ENCODE data around the gene APOL5. TPM values are rescaled to one million over a fixed set of nuclear protein-coding genes. Genes with fewer than 3 reads are reported as not detected.

APOL5 gene
- polyA plus RNA-seq, 1 of the 3 experiments (the other 2 are of a cell fraction), result not detected

- POLR2A ChIA-PET, result no interaction called here
- Histone ChIP-seq H3K27me3 (ENCODE audit: insufficient read depth) (no peaks in the 10 kb centered on the region), H3K4me3 (ENCODE audit: low read depth in 2 of 2, low read length in 1 of 2) (no peak overlapping the region), H3F3A (replicated peaks; ENCODE audit: insufficient read depth) (no peaks in the 10 kb centered on the region), H3K9me2 (no peaks in the 10 kb centered on the region), H3K27ac (ENCODE audit: low read depth in 2 of 2, low read length in 1 of 2) (no peak overlapping the region), H4K20me1 (ENCODE audit: insufficient read depth) (no peaks in the 10 kb centered on the region), H3K9me3 (no peaks in the 10 kb centered on the region), H3K4me2 (no peak overlapping the region), H3K4me1 (ENCODE audit: control insufficient read depth in 1 of 2, insufficient read depth in 2 of 2, low read depth in 1 of 2, low read length in 1 of 2) (peaks cover 3 to 9% of the 10 kb centered on the region in 2 experiments; a peak in 2 of 4 replicates), H3K79me2 (ENCODE audit: insufficient read depth) (0 out of 2 replicates have a peak, but pooled peaks cover 7% of the 10 kb centered on the region), H3K36me3 (replicated peaks in 1 of 2; ENCODE audit: control insufficient read depth in 1 of 2, insufficient read depth in 2 of 2, low read length in 1 of 2) (peaks cover 58 to 80% of the 10 kb centered on the region in 2 experiments), H2AFZ (ENCODE audit: low read depth) (no peak overlapping the region), H3K9ac (no peak overlapping the region)
- CTCF ChIA-PET, result interaction anchor here (1.2 to 1.3 kb wide), 2 partner anchors 31 to 123 kb away, joined by 3 read pairs; no protein-coding TSS in a partner anchor
- 100% methylated on average over 2 of the region's 2 CpGs for WGBS (ENCODE audit: low lambda C conversion rate)
- DNase-seq, result no peak
- TF ChIP-seq MXI1 (IDR thresholded peaks at IDR 0.05; ENCODE audit: low read depth, low read length) (no peak), POLR2AphosphoS5 (IDR thresholded peaks at IDR 0.05; ENCODE audit: low read depth, low read length) (no peak), TEAD4 (IDR thresholded peaks at IDR 0.05; ENCODE audit: borderline replicate concordance, insufficient read depth) (no peak), RFX5 (IDR thresholded peaks at IDR 0.05; ENCODE audit: low read length) (no peak), FOXJ3 (CRISPR knock-in tag; IDR thresholded peaks at IDR 0.05) (no peak), JUND (IDR thresholded peaks at IDR 0.05) (no peak), SIN3A (IDR thresholded peaks at IDR 0.05; ENCODE audit: borderline replicate concordance, low read depth, low read length) (no peak), RXRA (IDR thresholded peaks at IDR 0.05; ENCODE audit: borderline replicate concordance, low read depth) (no peak), GABPA (IDR thresholded peaks at IDR 0.05; ENCODE audit: low read depth) (no peak), FOXM1 (IDR thresholded peaks at IDR 0.05; ENCODE audit: low read depth) (no peak), RAD21 (IDR thresholded peaks at IDR 0.05; ENCODE audit: low read length) (no peak), MEF2A (IDR thresholded peaks at IDR 0.05; ENCODE audit: borderline replicate concordance, low read depth) (no peak), IRF3 (IDR thresholded peaks at IDR 0.05; ENCODE audit: low read depth, low read length) (no peak), FOSL2 (IDR thresholded peaks at IDR 0.05; ENCODE audit: borderline replicate concordance, low read depth) (no peak)
- TF ChIP-seq, protein P1, sequence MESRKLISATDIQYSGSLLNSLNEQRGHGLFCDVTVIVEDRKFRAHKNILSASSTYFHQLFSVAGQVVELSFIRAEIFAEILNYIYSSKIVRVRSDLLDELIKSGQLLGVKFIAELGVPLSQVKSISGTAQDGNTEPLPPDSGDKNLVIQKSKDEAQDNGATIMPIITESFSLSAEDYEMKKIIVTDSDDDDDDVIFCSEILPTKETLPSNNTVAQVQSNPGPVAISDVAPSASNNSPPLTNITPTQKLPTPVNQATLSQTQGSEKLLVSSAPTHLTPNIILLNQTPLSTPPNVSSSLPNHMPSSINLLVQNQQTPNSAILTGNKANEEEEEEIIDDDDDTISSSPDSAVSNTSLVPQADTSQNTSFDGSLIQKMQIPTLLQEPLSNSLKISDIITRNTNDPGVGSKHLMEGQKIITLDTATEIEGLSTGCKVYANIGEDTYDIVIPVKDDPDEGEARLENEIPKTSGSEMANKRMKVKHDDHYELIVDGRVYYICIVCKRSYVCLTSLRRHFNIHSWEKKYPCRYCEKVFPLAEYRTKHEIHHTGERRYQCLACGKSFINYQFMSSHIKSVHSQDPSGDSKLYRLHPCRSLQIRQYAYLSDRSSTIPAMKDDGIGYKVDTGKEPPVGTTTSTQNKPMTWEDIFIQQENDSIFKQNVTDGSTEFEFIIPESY (IDR thresholded peaks at IDR 0.05; ENCODE audit: borderline replicate concordance, low read depth), result no peak
- TF ChIP-seq, protein P2, sequence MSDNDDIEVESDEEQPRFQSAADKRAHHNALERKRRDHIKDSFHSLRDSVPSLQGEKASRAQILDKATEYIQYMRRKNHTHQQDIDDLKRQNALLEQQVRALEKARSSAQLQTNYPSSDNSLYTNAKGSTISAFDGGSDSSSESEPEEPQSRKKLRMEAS (IDR thresholded peaks at IDR 0.05; ENCODE audit: low read depth), result no peak
- TF ChIP-seq, protein P3, sequence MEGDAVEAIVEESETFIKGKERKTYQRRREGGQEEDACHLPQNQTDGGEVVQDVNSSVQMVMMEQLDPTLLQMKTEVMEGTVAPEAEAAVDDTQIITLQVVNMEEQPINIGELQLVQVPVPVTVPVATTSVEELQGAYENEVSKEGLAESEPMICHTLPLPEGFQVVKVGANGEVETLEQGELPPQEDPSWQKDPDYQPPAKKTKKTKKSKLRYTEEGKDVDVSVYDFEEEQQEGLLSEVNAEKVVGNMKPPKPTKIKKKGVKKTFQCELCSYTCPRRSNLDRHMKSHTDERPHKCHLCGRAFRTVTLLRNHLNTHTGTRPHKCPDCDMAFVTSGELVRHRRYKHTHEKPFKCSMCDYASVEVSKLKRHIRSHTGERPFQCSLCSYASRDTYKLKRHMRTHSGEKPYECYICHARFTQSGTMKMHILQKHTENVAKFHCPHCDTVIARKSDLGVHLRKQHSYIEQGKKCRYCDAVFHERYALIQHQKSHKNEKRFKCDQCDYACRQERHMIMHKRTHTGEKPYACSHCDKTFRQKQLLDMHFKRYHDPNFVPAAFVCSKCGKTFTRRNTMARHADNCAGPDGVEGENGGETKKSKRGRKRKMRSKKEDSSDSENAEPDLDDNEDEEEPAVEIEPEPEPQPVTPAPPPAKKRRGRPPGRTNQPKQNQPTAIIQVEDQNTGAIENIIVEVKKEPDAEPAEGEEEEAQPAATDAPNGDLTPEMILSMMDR (IDR thresholded peaks at IDR 0.05), result no peak
Measured at GRCh38 chr22:35754761-35755160, 37.1 kb downstream of the APOL5 start.
